ENCODE measurements around the gene FKBP10. TPM values are rescaled to one million over a fixed set of nuclear protein-coding genes. Genes with fewer than 3 reads are reported as not detected.

FKBP10 gene
- total RNA-seq, 2 donors from 2014 or later = 179 to 291 TPM

DNA sequence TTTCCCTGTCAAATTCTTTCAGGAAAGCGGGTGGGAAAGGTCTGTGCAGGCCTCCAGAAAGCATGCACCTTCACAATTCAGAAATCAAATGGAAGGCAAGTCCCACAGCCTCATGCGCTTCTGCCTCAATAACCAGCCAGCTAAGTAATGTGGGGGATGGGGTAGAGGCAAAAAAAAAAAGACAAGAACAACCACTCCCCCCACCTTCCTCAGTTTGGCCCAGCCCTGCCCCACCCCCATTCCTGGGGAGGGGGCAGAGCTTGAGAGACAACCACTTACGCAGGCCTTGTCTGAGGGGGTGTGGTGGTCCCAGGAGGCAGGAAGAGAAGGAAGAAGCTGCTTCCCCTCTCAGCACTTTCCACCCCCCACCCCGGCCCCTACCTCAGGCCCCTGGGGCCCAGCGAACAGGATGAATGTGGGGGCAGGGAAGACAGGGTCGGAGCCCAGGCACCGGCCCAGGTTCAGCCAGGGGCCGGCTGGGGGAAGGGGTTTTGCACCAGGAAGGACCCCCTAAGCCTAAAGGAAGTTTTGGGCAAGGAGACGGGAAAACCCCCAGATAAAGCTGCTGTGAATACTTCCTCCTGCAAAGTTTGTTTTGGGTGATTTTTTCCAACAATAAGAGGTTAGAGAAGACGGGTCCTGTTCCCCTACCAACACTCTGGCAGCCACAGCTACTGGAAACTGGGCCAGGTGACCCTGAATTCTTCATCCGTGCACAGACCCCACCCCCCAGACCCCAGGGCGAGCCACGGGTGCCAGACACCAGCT is 27.5 kb upstream of the FKBP10 start:
- Histone ChIP-seq H3K27me3 (ENCODE audit: control insufficient read depth, insufficient read depth, low read length, poor library complexity, severe bottlenecking) (no peaks in the 10 kb centered on the region), H3K4me1 (ENCODE audit: control insufficient read depth, insufficient read depth, low read length) (peaks cover 3% of the 10 kb centered on the region), H3K9ac (ENCODE audit: extremely low read depth, low read length, poor library complexity, severe bottlenecking) (peak overlapping the region; percentile 68), H3K9me3 (ENCODE audit: control insufficient read depth, low read length) (no peaks in the 10 kb centered on the region), H3K36me3 (ENCODE audit: control insufficient read depth, insufficient read depth, low read length) (peaks cover 20% of the 10 kb centered on the region), H3K4me3 (ENCODE audit: low read length) (peak overlapping the region; percentile 93), H3K27ac (ENCODE audit: low read depth, low read length) (peak overlapping the region; percentile 83)
- 1 to 2% methylated on average over 6 to 10 of the region's 13 CpGs for WGBS, 2 experiments (ENCODE audit: insufficient coverage in 1 of 2, insufficient read length in 1 of 2)
- Mint-ChIP-seq H3K36me3 (ENCODE audit: low read depth) (peaks cover 16% of the 10 kb centered on the region), H3K9me3 (no peaks in the 10 kb centered on the region), H3K27me3 (ENCODE audit: insufficient read depth) (peaks cover 14% of the 10 kb centered on the region), H3K4me3 (peak overlapping the region; percentile 81), H3K4me1 (peaks cover 25% of the 10 kb centered on the region), H3K27ac (peak overlapping the region; percentile 96)
- DNase-seq = peak; percentile 96
- TF ChIP-seq, protein P1, sequence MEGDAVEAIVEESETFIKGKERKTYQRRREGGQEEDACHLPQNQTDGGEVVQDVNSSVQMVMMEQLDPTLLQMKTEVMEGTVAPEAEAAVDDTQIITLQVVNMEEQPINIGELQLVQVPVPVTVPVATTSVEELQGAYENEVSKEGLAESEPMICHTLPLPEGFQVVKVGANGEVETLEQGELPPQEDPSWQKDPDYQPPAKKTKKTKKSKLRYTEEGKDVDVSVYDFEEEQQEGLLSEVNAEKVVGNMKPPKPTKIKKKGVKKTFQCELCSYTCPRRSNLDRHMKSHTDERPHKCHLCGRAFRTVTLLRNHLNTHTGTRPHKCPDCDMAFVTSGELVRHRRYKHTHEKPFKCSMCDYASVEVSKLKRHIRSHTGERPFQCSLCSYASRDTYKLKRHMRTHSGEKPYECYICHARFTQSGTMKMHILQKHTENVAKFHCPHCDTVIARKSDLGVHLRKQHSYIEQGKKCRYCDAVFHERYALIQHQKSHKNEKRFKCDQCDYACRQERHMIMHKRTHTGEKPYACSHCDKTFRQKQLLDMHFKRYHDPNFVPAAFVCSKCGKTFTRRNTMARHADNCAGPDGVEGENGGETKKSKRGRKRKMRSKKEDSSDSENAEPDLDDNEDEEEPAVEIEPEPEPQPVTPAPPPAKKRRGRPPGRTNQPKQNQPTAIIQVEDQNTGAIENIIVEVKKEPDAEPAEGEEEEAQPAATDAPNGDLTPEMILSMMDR (conservative IDR thresholded peaks at IDR 0.05) = no peak

DNA sequence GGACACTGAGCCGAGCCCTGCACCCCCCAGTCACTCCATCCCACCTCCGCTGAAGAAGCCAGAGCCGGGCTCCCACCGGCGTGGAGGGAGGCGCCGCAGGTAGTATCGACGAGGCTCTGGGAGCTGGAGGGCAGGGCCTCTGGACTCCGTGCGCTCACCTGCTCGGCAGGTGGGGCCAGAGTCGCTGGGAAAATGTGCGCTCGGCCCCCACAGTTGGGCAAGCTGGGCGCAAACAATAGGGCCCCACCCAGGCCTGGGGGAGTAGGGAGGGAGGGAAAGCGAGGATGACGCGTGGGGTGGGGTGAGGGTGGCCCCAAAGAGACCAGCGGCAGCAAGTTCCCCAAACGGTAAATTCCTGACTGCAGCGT is 27.0 kb upstream of the FKBP10 start:
- no peaks in the 10 kb centered on the region for H3K9me3 ChIP-seq (ENCODE audit: control insufficient read depth, low read length)
- H3K27me3 Mint-ChIP-seq (ENCODE audit: insufficient read depth) = peaks cover 16% of the 10 kb centered on the region
- H3K27me3 ChIP-seq (ENCODE audit: control insufficient read depth, insufficient read depth, low read length, poor library complexity, severe bottlenecking) = no peaks in the 10 kb centered on the region
- peak overlapping the region; percentile 96 for H3K27ac Mint-ChIP-seq
- H3K36me3 ChIP-seq (ENCODE audit: control insufficient read depth, insufficient read depth, low read length) = peaks cover 20% of the 10 kb centered on the region
- 0 to 2% methylated on average over 16 to 22 of the region's 22 CpGs for WGBS, 2 experiments (ENCODE audit: insufficient coverage in 1 of 2, insufficient read length in 1 of 2)
- peak overlapping the region; percentile 68 for H3K9ac ChIP-seq (ENCODE audit: extremely low read depth, low read length, poor library complexity, severe bottlenecking)
- H3K4me1 ChIP-seq (ENCODE audit: control insufficient read depth, insufficient read depth, low read length) = peaks cover 3% of the 10 kb centered on the region
- DNase-seq = peak; percentile 94
- H3K4me3 ChIP-seq (ENCODE audit: low read length) = peak overlapping the region; percentile 93
- H3K36me3 Mint-ChIP-seq (ENCODE audit: low read depth) = peaks cover 14% of the 10 kb centered on the region
- H3K4me3 Mint-ChIP-seq = peak overlapping the region; percentile 81
- H3K4me1 Mint-ChIP-seq = peaks cover 25% of the 10 kb centered on the region
- peak overlapping the region; percentile 83 for H3K27ac ChIP-seq (ENCODE audit: low read depth, low read length)
- TF ChIP-seq, protein P1 (conservative IDR thresholded peaks at IDR 0.05) = no peak
- H3K9me3 Mint-ChIP-seq = no peaks in the 10 kb centered on the region

DNA sequence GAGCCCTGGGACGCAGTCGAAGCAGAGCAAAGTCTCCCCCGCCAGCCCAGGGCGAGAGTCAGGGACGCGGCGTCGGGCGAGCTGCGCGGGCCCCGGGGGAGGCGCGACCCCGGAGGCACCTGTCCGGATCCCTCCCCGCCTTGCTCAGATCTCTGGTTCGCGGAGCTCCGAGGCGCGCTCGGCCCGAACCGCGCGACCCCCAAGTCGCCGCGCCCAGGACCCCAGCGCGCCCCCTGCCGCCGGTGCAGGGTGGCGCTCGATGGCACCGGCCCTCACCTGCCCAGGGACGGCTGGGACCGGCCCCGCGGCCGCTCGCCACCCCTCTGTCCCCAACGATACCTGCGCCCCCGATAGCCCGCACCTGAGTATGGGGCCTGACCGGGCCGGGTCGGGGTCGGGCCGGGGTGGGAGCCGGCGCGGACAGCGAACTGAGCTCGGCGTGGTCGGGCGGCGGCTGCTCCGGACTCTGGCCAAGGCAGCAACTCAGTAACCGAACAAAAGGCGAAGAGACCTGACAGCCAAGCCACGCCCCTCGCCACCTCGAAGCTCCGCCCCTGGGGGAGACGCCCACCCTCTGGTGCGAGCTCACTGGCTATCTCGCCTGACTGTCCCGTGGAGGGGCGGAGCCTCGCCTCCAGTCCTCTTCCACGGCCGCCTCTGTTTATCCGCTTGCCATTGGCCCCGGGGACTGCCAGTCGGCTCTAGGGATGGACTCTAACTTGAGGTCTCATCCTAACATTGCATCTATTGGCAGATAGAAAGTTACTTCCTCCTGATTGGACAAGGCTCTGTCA is 26.4 kb upstream of the FKBP10 start, which contains the start of gene JUP:
JUP (minus strand) TSS at position 485 of the 794 bp plus-strand sequence. CDS start 14,857 bp downstream, outside the sequence.
- H3K36me3 Mint-ChIP-seq (ENCODE audit: low read depth) = peaks cover 13% of the 10 kb centered on the region

More for the DNA sequence above, 26.4 kb upstream of the FKBP10 start, which contains the start of gene JUP:
- TF ChIP-seq, protein P1 (conservative IDR thresholded peaks at IDR 0.05) = peak; percentile 98
- peak; percentile 100 for DNase-seq
- H3K4me3 ChIP-seq (ENCODE audit: low read length) = peak within 1 kb of the TSS; percentile 93
- peak within 1 kb of the TSS; percentile 83 for H3K27ac ChIP-seq (ENCODE audit: low read depth, low read length)
- no peaks in the 10 kb centered on the region for H3K9me3 Mint-ChIP-seq
- peaks cover 19% of the 10 kb centered on the region for H3K36me3 ChIP-seq (ENCODE audit: control insufficient read depth, insufficient read depth, low read length)
- H3K9me3 ChIP-seq (ENCODE audit: control insufficient read depth, low read length) = no peaks in the 10 kb centered on the region
- H3K27me3 Mint-ChIP-seq (ENCODE audit: insufficient read depth) = peaks cover 16% of the 10 kb centered on the region
- peak within 1 kb of the TSS; percentile 96 for H3K27ac Mint-ChIP-seq
- peak within 1 kb of the TSS; percentile 68 for H3K9ac ChIP-seq (ENCODE audit: extremely low read depth, low read length, poor library complexity, severe bottlenecking)
- 0 to 1% methylated on average over 58 to 79 of the region's 79 CpGs for WGBS, 2 experiments (ENCODE audit: insufficient coverage in 1 of 2, insufficient read length in 1 of 2)
- H3K4me1 ChIP-seq (ENCODE audit: control insufficient read depth, insufficient read depth, low read length) = peaks cover 3% of the 10 kb centered on the region
- peaks cover 25% of the 10 kb centered on the region for H3K4me1 Mint-ChIP-seq
- H3K4me3 Mint-ChIP-seq = peak within 1 kb of the TSS; percentile 81
- no peaks in the 10 kb centered on the region for H3K27me3 ChIP-seq (ENCODE audit: control insufficient read depth, insufficient read depth, low read length, poor library complexity, severe bottlenecking)

Measured in endodermal cell (in vitro differentiated cells).